ENCODE measurements around the gene CLDN4. TPM values are rescaled to one million over a fixed set of nuclear protein-coding genes. Genes with fewer than 3 reads are reported as not detected.
A peak's percentile ranks its signal among the peaks of the same experiment; 100 is the strongest.

CLDN4 gene
- total RNA-seq, 1 experiment from 2014 or later, result 32.0 TPM

DNA sequence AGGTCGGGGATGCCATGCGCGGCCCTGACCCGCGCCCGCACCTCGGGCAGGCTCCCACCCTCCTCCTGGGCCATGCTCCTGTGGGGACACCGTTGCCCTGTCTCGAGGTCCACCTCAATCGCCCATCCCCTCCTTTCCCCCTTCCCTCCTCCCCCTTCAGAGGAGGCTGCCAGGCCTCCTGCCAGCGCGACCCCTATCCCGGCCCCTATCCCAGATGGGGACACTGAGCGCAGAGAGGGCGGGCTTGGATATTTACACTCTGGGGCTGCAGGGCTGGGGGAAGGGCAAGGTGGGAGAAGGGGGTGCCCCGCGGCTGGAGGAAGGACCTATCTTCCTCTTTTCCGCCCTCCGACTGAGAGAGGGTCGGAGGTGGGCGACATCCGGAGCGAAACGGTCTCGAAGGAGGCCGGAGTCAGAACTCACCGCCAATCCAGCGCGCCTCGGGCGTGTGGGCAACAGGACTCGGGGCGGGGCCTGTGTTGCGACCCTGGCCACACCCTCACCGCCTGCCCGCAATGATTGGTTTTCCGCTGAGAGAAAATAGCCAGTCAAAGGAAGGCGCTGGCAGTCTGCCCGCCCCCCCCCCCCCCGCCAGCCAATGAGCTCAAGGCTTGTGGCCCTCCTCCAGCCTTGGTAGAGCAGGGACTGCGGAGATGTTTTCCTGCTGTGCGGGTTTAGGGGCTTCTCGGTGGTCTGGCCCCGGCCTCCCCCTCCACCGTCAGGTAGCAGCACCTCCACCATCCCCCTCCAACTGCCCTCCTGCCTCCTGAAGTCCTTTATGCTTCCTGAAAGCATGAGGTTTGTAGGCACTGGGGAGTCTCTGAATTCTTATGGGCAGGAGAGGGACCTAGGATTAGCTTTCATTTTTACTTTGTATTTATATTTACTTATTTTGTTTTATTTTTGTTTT is 11.5 kb downstream of the CLDN4 start, which contains the start of gene METTL27:
METTL27 (minus strand) TSS at position 450 of the 910 bp plus-strand sequence; CDS start at position 74, 376 bp downstream.
- Mint-ChIP-seq H3K27me3 (ENCODE audit: low read depth) (no peaks in the 10 kb centered on the region; the same call in 1 of the 2 replicates), H3K4me1 (peaks cover 32% of the 10 kb centered on the region), H3K4me3 (peak within 1 kb of the TSS; percentile 80), H3K27ac (peak within 1 kb of the TSS; percentile 87), H3K36me3 (no peaks in the 10 kb centered on the region), H3K9me3 (no peaks in the 10 kb centered on the region)
- ChIA-PET CTCF (interaction anchor here (0.6 to 4.6 kb wide), 17 partner anchors 8 to 286 kb away, joined by 3 to 68 read pairs (median 3); partner anchors contain the start of genes CLDN4 and MLXIPL), POLR2A (interaction anchor here (0.5 to 3.8 kb wide), 8 partner anchors 10 to 103 kb away, joined by 3 to 31 read pairs (median 9); partner anchors contain the start of genes ABHD11 and CLDN4)
- peak; percentile 93 for ATAC-seq
- DNase-seq (ENCODE audit: low spot score), result peak; percentile 96
- TF ChIP-seq TEAD4 (CRISPR knock-in tag; IDR thresholded peaks at IDR 0.05) (no peak), FOXK1 (CRISPR knock-in tag; IDR thresholded peaks at IDR 0.05) (0 out of 2 replicates have a peak, but pooled peaks have one; percentile 45), ZNF263 (CRISPR knock-in tag; IDR thresholded peaks at IDR 0.05; ENCODE audit: low read depth) (no peak), HMGA2 (CRISPR knock-in tag; IDR thresholded peaks at IDR 0.05) (no peak), ZNF317 (CRISPR knock-in tag; IDR thresholded peaks at IDR 0.05; ENCODE audit: borderline replicate concordance, low read depth) (no peak), GRHL2 (CRISPR knock-in tag; IDR thresholded peaks at IDR 0.05; ENCODE audit: insufficient replicate concordance, severe bottlenecking) (no peak), TCF7 (CRISPR knock-in tag; IDR thresholded peaks at IDR 0.05; ENCODE audit: low read depth) (no peak), GTF2I (CRISPR knock-in tag; conservative IDR thresholded peaks at IDR 0.05) (no peak), TEAD1 (CRISPR knock-in tag; IDR thresholded peaks at IDR 0.05) (no peak), ZNF396 (CRISPR knock-in tag; IDR thresholded peaks at IDR 0.05; ENCODE audit: borderline replicate concordance) (no peak), ESRRA (CRISPR knock-in tag; IDR thresholded peaks at IDR 0.05; ENCODE audit: borderline replicate concordance) (no peak), ZNF416 (CRISPR knock-in tag; IDR thresholded peaks at IDR 0.05) (no peak), PRRX2 (CRISPR knock-in tag; IDR thresholded peaks at IDR 0.05) (no peak), TP53 (CRISPR knock-in tag; IDR thresholded peaks at IDR 0.05) (no peak), NFYB (CRISPR knock-in tag; conservative IDR thresholded peaks at IDR 0.05; ENCODE audit: low read depth) (peak; percentile 63), NR1H2 (CRISPR knock-in tag; IDR thresholded peaks at IDR 0.05) (no peak), EMX1 (CRISPR knock-in tag; IDR thresholded peaks at IDR 0.05) (no peak), RORB (CRISPR knock-in tag; IDR thresholded peaks at IDR 0.05) (no peak)
- TF ChIP-seq, protein P1, sequence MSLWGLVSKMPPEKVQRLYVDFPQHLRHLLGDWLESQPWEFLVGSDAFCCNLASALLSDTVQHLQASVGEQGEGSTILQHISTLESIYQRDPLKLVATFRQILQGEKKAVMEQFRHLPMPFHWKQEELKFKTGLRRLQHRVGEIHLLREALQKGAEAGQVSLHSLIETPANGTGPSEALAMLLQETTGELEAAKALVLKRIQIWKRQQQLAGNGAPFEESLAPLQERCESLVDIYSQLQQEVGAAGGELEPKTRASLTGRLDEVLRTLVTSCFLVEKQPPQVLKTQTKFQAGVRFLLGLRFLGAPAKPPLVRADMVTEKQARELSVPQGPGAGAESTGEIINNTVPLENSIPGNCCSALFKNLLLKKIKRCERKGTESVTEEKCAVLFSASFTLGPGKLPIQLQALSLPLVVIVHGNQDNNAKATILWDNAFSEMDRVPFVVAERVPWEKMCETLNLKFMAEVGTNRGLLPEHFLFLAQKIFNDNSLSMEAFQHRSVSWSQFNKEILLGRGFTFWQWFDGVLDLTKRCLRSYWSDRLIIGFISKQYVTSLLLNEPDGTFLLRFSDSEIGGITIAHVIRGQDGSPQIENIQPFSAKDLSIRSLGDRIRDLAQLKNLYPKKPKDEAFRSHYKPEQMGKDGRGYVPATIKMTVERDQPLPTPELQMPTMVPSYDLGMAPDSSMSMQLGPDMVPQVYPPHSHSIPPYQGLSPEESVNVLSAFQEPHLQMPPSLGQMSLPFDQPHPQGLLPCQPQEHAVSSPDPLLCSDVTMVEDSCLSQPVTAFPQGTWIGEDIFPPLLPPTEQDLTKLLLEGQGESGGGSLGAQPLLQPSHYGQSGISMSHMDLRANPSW (CRISPR knock-in tag; conservative IDR thresholded peaks at IDR 0.05; ENCODE audit: low read depth), result no peak
- TF ChIP-seq, protein P2, sequence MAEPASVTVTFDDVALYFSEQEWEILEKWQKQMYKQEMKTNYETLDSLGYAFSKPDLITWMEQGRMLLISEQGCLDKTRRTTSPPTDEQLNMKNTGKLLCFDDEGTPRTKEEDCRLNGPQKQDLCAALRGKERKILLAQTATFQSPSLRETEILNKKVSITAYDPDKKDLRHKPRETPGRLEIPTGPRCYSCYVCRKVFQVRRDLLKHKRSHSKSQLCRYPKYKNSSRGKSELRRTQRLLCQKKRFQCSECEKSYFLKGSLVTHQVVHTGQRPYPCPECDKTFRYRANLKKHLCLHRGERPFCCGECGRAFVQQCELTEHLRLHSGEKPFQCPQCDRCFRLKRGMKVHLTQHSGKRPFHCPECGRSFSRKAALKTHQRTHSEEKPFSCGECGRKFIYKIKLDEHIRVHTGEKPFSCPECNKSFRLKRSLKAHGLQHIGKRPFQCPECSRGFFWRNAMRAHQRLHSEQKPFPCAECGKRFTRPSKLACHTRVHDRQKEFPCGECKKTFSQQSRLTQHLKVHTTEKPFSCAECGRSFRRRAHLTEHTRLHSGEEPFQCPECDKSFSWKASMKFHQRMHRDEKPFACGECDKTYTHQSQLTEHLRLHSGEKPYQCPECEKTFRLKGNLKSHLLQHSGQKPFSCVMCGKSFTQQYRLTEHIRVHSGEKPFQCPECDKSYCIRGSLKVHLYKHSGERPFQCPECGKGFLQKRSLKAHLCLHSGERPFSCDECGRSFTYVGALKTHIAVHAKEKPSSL (CRISPR knock-in tag; conservative IDR thresholded peaks at IDR 0.05), result no peak
- TF ChIP-seq, protein P3, sequence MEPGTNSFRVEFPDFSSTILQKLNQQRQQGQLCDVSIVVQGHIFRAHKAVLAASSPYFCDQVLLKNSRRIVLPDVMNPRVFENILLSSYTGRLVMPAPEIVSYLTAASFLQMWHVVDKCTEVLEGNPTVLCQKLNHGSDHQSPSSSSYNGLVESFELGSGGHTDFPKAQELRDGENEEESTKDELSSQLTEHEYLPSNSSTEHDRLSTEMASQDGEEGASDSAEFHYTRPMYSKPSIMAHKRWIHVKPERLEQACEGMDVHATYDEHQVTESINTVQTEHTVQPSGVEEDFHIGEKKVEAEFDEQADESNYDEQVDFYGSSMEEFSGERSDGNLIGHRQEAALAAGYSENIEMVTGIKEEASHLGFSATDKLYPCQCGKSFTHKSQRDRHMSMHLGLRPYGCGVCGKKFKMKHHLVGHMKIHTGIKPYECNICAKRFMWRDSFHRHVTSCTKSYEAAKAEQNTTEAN (CRISPR knock-in tag; IDR thresholded peaks at IDR 0.05), result no peak
- TF ChIP-seq, protein P4, sequence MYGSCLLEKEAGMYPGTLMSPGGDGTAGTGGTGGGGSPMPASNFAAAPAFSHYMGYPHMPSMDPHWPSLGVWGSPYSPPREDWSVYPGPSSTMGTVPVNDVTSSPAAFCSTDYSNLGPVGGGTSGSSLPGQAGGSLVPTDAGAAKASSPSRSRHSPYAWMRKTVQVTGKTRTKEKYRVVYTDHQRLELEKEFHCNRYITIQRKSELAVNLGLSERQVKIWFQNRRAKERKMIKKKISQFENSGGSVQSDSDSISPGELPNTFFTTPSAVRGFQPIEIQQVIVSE (CRISPR knock-in tag; IDR thresholded peaks at IDR 0.05; ENCODE audit: borderline replicate concordance), result no peak
- TF ChIP-seq, protein P5, sequence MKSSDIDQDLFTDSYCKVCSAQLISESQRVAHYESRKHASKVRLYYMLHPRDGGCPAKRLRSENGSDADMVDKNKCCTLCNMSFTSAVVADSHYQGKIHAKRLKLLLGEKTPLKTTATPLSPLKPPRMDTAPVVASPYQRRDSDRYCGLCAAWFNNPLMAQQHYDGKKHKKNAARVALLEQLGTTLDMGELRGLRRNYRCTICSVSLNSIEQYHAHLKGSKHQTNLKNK (CRISPR knock-in tag; IDR thresholded peaks at IDR 0.05), result no peak
- TF ChIP-seq, protein P6, sequence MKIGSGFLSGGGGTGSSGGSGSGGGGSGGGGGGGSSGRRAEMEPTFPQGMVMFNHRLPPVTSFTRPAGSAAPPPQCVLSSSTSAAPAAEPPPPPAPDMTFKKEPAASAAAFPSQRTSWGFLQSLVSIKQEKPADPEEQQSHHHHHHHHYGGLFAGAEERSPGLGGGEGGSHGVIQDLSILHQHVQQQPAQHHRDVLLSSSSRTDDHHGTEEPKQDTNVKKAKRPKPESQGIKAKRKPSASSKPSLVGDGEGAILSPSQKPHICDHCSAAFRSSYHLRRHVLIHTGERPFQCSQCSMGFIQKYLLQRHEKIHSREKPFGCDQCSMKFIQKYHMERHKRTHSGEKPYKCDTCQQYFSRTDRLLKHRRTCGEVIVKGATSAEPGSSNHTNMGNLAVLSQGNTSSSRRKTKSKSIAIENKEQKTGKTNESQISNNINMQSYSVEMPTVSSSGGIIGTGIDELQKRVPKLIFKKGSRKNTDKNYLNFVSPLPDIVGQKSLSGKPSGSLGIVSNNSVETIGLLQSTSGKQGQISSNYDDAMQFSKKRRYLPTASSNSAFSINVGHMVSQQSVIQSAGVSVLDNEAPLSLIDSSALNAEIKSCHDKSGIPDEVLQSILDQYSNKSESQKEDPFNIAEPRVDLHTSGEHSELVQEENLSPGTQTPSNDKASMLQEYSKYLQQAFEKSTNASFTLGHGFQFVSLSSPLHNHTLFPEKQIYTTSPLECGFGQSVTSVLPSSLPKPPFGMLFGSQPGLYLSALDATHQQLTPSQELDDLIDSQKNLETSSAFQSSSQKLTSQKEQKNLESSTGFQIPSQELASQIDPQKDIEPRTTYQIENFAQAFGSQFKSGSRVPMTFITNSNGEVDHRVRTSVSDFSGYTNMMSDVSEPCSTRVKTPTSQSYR (CRISPR knock-in tag; IDR thresholded peaks at IDR 0.05), result peak; percentile 77; the same call in 1 of the 2 replicates
- TF ChIP-seq, protein P7, sequence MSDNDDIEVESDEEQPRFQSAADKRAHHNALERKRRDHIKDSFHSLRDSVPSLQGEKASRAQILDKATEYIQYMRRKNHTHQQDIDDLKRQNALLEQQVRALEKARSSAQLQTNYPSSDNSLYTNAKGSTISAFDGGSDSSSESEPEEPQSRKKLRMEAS (CRISPR knock-in tag; IDR thresholded peaks at IDR 0.05), result no peak
